Measurements from ENCODE around the gene PTCH2.

PTCH2 gene

GRCh38 chr1:44870096-44870495, 27.0 kb upstream of the PTCH2 start:
- Histone ChIP-seq H3K27ac (replicated peaks) (no peak overlapping the region), H3K27me3 (ENCODE audit: insufficient read depth, poor library complexity, severe bottlenecking) (no peaks in the 10 kb centered on the region), H3K4me3 (replicated peaks; ENCODE audit: insufficient read depth, low read length) (no peak overlapping the region)
- DNase-seq (ENCODE audit: low read depth in 1 of 2, low spot score in 1 of 2), result no peak
- TF ChIP-seq SPI1 (IDR thresholded peaks at IDR 0.05; ENCODE audit: borderline replicate concordance, low read depth), result no peak

GRCh38 chr1:44867801-44868200, 24.7 kb upstream of the PTCH2 start:
- TF ChIP-seq POLR2AphosphoS5 (IDR thresholded peaks at IDR 0.05; ENCODE audit: low read depth), result no peak
- TF ChIP-seq SPI1 (IDR thresholded peaks at IDR 0.05; ENCODE audit: borderline replicate concordance, low read depth), result no peak
- no peak for TF ChIP-seq CTCF (IDR thresholded peaks at IDR 0.05; ENCODE audit: insufficient read depth, low read length)
- H3K27me3 ChIP-seq (ENCODE audit: insufficient read depth, poor library complexity, severe bottlenecking), result no peaks in the 10 kb centered on the region
- DNase-seq (ENCODE audit: low read depth in 1 of 2, low spot score in 1 of 2), result no peak
- no peak overlapping the region for H3K4me3 ChIP-seq (replicated peaks; ENCODE audit: insufficient read depth, low read length)
- H3K27ac ChIP-seq (replicated peaks), result no peak overlapping the region

- Histone ChIP-seq H3K27ac (replicated peaks) (no peak overlapping the region), H3K27me3 (ENCODE audit: insufficient read depth, poor library complexity, severe bottlenecking) (no peaks in the 10 kb centered on the region), H3K4me3 (replicated peaks; ENCODE audit: insufficient read depth, low read length) (no peak overlapping the region)
- DNase-seq (ENCODE audit: low read depth in 1 of 2, low spot score in 1 of 2), result no peak
- TF ChIP-seq REST (IDR thresholded peaks at IDR 0.05; ENCODE audit: insufficient replicate concordance, low read depth), result no peak
- no peak for TF ChIP-seq GABPA (IDR thresholded peaks at IDR 0.05; ENCODE audit: low read depth)
- TF ChIP-seq CTCF (IDR thresholded peaks at IDR 0.05; ENCODE audit: insufficient read depth, low read length), result no peak
- TF ChIP-seq POLR2AphosphoS5 (IDR thresholded peaks at IDR 0.05; ENCODE audit: low read depth), result no peak
- TF ChIP-seq SPI1 (IDR thresholded peaks at IDR 0.05; ENCODE audit: borderline replicate concordance, low read depth), result no peak
These were observed 19.9 kb upstream of the PTCH2 start for GRCh38 chr1:44862829-44863401.

GRCh38 chr1:44860891-44861425, 17.9 kb upstream of the PTCH2 start:
- no peak overlapping the region for H3K4me3 ChIP-seq (replicated peaks; ENCODE audit: insufficient read depth, low read length)
- no peak for TF ChIP-seq REST (IDR thresholded peaks at IDR 0.05; ENCODE audit: insufficient replicate concordance, low read depth)
- no peak for TF ChIP-seq GABPA (IDR thresholded peaks at IDR 0.05; ENCODE audit: low read depth)
- TF ChIP-seq SPI1 (IDR thresholded peaks at IDR 0.05; ENCODE audit: borderline replicate concordance, low read depth), result no peak
- no peak for TF ChIP-seq CTCF (IDR thresholded peaks at IDR 0.05; ENCODE audit: insufficient read depth, low read length)
- no peak for TF ChIP-seq POLR2AphosphoS5 (IDR thresholded peaks at IDR 0.05; ENCODE audit: low read depth)
- no peaks in the 10 kb centered on the region for H3K27me3 ChIP-seq (ENCODE audit: insufficient read depth, poor library complexity, severe bottlenecking)
- H3K27ac ChIP-seq (replicated peaks), result no peak overlapping the region
- no peak for DNase-seq (ENCODE audit: low read depth in 1 of 2, low spot score in 1 of 2)

All from HL-60 (cell line).